Measurements from ENCODE around the gene SNX15.

Gene SNX15

GRCh38 chr11:64996327-64996709 lies 30.9 kb upstream of the SNX15 start:
- Histone ChIP-seq H4K20me1 (ENCODE audit: insufficient read depth, low read length) (no peaks in the 10 kb centered on the region), H3K9ac (ENCODE audit: low read length) (no peak overlapping the region), H3K4me1 (ENCODE audit: insufficient read depth, low read length, severe bottlenecking) (no peaks in the 10 kb centered on the region), H3K79me2 (ENCODE audit: insufficient read depth, low read length) (no peaks in the 10 kb centered on the region), H3F3A (ENCODE audit: insufficient read depth, low read length) (no peaks in the 10 kb centered on the region), H3K4me2 (ENCODE audit: low read length) (no peak overlapping the region), H3K27me3 (ENCODE audit: insufficient read depth, low read length) (no peaks in the 10 kb centered on the region), H3K4me3 (ENCODE audit: low read depth, low read length, poor library complexity, severe bottlenecking) (no peak overlapping the region), H3K27ac (ENCODE audit: low read depth, low read length, poor library complexity, severe bottlenecking) (no peak overlapping the region), H3K36me3 (ENCODE audit: insufficient read depth, low read length) (no peaks in the 10 kb centered on the region), H2AFZ (ENCODE audit: low read length) (no peak overlapping the region), H3K9me3 (ENCODE audit: low read length) (no peaks in the 10 kb centered on the region), H3K9me2 (ENCODE audit: low read depth, low read length) (no peaks in the 10 kb centered on the region)
- TF ChIP-seq EZH2 (IDR thresholded peaks at IDR 0.05; ENCODE audit: borderline replicate concordance, low read length) (no peak), CTCF (IDR thresholded peaks at IDR 0.05; ENCODE audit: low read length) (no peak)

- H3K27me3 ChIP-seq (ENCODE audit: insufficient read depth, low read length) = no peaks in the 10 kb centered on the region
- no peaks in the 10 kb centered on the region for H3F3A ChIP-seq (ENCODE audit: insufficient read depth, low read length)
- H3K36me3 ChIP-seq (ENCODE audit: insufficient read depth, low read length) = no peaks in the 10 kb centered on the region
- H3K4me2 ChIP-seq (ENCODE audit: low read length) = no peak within 1 kb of the TSS
- TF ChIP-seq CTCF (IDR thresholded peaks at IDR 0.05; ENCODE audit: low read length) = peak; percentile 35; the same call in 1 of the 2 replicates
- no peak for TF ChIP-seq EZH2 (IDR thresholded peaks at IDR 0.05; ENCODE audit: borderline replicate concordance, low read length)
- H2AFZ ChIP-seq (ENCODE audit: low read length) = no peak within 1 kb of the TSS
- no peak within 1 kb of the TSS for H3K9ac ChIP-seq (ENCODE audit: low read length)
- H4K20me1 ChIP-seq (ENCODE audit: insufficient read depth, low read length) = no peaks in the 10 kb centered on the region
- no peak within 1 kb of the TSS for H3K4me3 ChIP-seq (ENCODE audit: low read depth, low read length, poor library complexity, severe bottlenecking)
- no peaks in the 10 kb centered on the region for H3K9me2 ChIP-seq (ENCODE audit: low read depth, low read length)
- H3K27ac ChIP-seq (ENCODE audit: low read depth, low read length, poor library complexity, severe bottlenecking) = no peak within 1 kb of the TSS
- no peaks in the 10 kb centered on the region for H3K4me1 ChIP-seq (ENCODE audit: insufficient read depth, low read length, severe bottlenecking)
- no peaks in the 10 kb centered on the region for H3K9me3 ChIP-seq (ENCODE audit: low read length)
- H3K79me2 ChIP-seq (ENCODE audit: insufficient read depth, low read length) = no peaks in the 10 kb centered on the region
Observed at GRCh38 chr11:64996710-64997380, 30.4 kb upstream of the SNX15 start, which contains the start of gene BATF2. BATF2 (minus strand) TSS chr11:64996971; CDS start chr11:64996914, 57 bp downstream.

- Histone ChIP-seq H3K27ac (ENCODE audit: low read depth, low read length, poor library complexity, severe bottlenecking) (no peak overlapping the region), H3F3A (ENCODE audit: insufficient read depth, low read length) (no peaks in the 10 kb centered on the region), H3K4me2 (ENCODE audit: low read length) (no peak overlapping the region), H3K9me3 (ENCODE audit: low read length) (no peaks in the 10 kb centered on the region), H3K4me1 (ENCODE audit: insufficient read depth, low read length, severe bottlenecking) (no peaks in the 10 kb centered on the region), H3K4me3 (ENCODE audit: low read depth, low read length, poor library complexity, severe bottlenecking) (no peak overlapping the region), H2AFZ (ENCODE audit: low read length) (no peak overlapping the region), H3K79me2 (ENCODE audit: insufficient read depth, low read length) (no peaks in the 10 kb centered on the region), H3K36me3 (ENCODE audit: insufficient read depth, low read length) (no peaks in the 10 kb centered on the region), H3K27me3 (ENCODE audit: insufficient read depth, low read length) (no peaks in the 10 kb centered on the region), H4K20me1 (ENCODE audit: insufficient read depth, low read length) (no peaks in the 10 kb centered on the region), H3K9me2 (ENCODE audit: low read depth, low read length) (no peaks in the 10 kb centered on the region), H3K9ac (ENCODE audit: low read length) (no peak overlapping the region)
- TF ChIP-seq EZH2 (IDR thresholded peaks at IDR 0.05; ENCODE audit: borderline replicate concordance, low read length) (no peak), CTCF (IDR thresholded peaks at IDR 0.05; ENCODE audit: low read length) (no peak)
Observed at GRCh38 chr11:64998141-64998540, 29.1 kb upstream of the SNX15 start.

Data from OCI-LY1 (cell line).